H9 (cell line): ENCODE results near the gene NXPH1. TPM values are rescaled to one million over a fixed set of nuclear protein-coding genes. Genes with fewer than 3 reads are reported as not detected.

Source experiments
- DNase-seq: peaks from one replicate; pipeline ENCODE4 v3.0.0-alpha.2; 2017
- H2AFZ ChIP-seq: one replicate; pipeline ENCODE4 v1.6.1; 2013; ENCODE audit warnings: mild to moderate bottlenecking, low read length, control low read depth, moderate library complexity
- H2AK5ac ChIP-seq: 2 replicates; pipeline ENCODE4 v1.6.1; 2013; ENCODE audit warnings: low read length, control low read depth, mixed read lengths; ENCODE audit not compliant: insufficient read length
- H2BK120ac ChIP-seq: one replicate; pipeline ENCODE4 v1.6.1; 2013; ENCODE audit warnings: low read depth, mild to moderate bottlenecking, low read length, control low read depth, inconsistent platforms; ENCODE audit not compliant: poor library complexity, severe bottlenecking
- H2BK12ac ChIP-seq: 2 replicates; pipeline ENCODE4 v1.6.1; 2013; ENCODE audit warnings: low read length, control low read depth, mixed read lengths, low read depth; ENCODE audit not compliant: insufficient read length
- H2BK15ac ChIP-seq: 2 replicates; pipeline ENCODE4 v1.6.1; 2013; ENCODE audit warnings: low read depth, low read length, control low read depth
- H2BK20ac ChIP-seq: one replicate; pipeline ENCODE4 v1.6.1; 2013; ENCODE audit warnings: low read depth, mild to moderate bottlenecking, low read length, control low read depth, inconsistent platforms; ENCODE audit not compliant: poor library complexity, severe bottlenecking
- H2BK5ac ChIP-seq: 2 replicates; pipeline ENCODE4 v1.6.1; 2013; ENCODE audit warnings: low read length, control low read depth, mixed read lengths; ENCODE audit not compliant: insufficient read length
- H3K14ac ChIP-seq: 2 replicates; pipeline ENCODE4 v1.6.1; 2013; ENCODE audit warnings: low read length, control low read depth; ENCODE audit not compliant: insufficient read depth
- H3K18ac ChIP-seq: 2 replicates; pipeline ENCODE4 v1.6.1; 2013; ENCODE audit warnings: low read depth, mild to moderate bottlenecking, mixed read lengths, low read length, control low read depth; ENCODE audit not compliant: insufficient read length
- H3K23ac ChIP-seq: 2 replicates; pipeline ENCODE4 v1.6.1; 2013; ENCODE audit warnings: low read length, control low read depth, mixed read lengths, low read depth; ENCODE audit not compliant: insufficient read length
- H3K23me2 ChIP-seq: 2 replicates; pipeline ENCODE4 v1.6.1; 2013; ENCODE audit warnings: low read depth, mild to moderate bottlenecking, mixed read lengths, low read length, control low read depth; ENCODE audit not compliant: insufficient read length, poor library complexity, severe bottlenecking
- H3K27ac ChIP-seq: 2 replicates; pipeline ENCODE4 v1.5.1; 2013; ENCODE audit warnings: low read length, control low read depth, mixed read lengths, low read depth; ENCODE audit not compliant: insufficient read length
- H3K27me3 ChIP-seq: 2 replicates; pipeline ENCODE4 v1.6.1; 2013; ENCODE audit warnings: low read length, control low read depth, inconsistent platforms; ENCODE audit not compliant: insufficient read depth
- H3K4ac ChIP-seq: 2 replicates; pipeline ENCODE4 v1.6.1; 2013; ENCODE audit warnings: low read depth, mild to moderate bottlenecking, control low read depth, inconsistent platforms, low read length, moderate library complexity
- H3K4me1 ChIP-seq: 2 replicates; pipeline ENCODE4 v1.6.1; 2013; ENCODE audit warnings: low read length, control low read depth, inconsistent platforms; ENCODE audit not compliant: insufficient read depth
- H3K4me2 ChIP-seq: 2 replicates; pipeline ENCODE4 v1.6.1; 2013; ENCODE audit warnings: low read length, control low read depth, mixed read lengths; ENCODE audit not compliant: insufficient read length, insufficient read depth
- H3K56ac ChIP-seq: 2 replicates; pipeline ENCODE4 v1.6.1; 2013; ENCODE audit warnings: low read depth, mild to moderate bottlenecking, mixed read lengths, low read length, control low read depth; ENCODE audit not compliant: insufficient read length
- H3K79me1 ChIP-seq: 2 replicates; pipeline ENCODE4 v1.6.1; 2013; ENCODE audit warnings: low read depth, mild to moderate bottlenecking, moderate library complexity, low read length, control low read depth, inconsistent platforms; ENCODE audit not compliant: insufficient read depth, poor library complexity, severe bottlenecking
- H3K79me2 ChIP-seq: 2 replicates; pipeline ENCODE4 v1.6.1; 2013; ENCODE audit warnings: low read length, control low read depth, inconsistent platforms; ENCODE audit not compliant: insufficient read depth
- H3K9ac ChIP-seq: 2 replicates; pipeline ENCODE4 v1.6.1; 2013; ENCODE audit warnings: low read length, control low read depth, mixed read lengths; ENCODE audit not compliant: insufficient read length; ENCODE audit errors: extremely low read depth
- H3K9me3 ChIP-seq: one replicate; pipeline ENCODE4 v1.6.1; 2013; ENCODE audit warnings: low read depth, low read length, inconsistent platforms; ENCODE audit not compliant: control insufficient read depth
- H3T11ph ChIP-seq: one replicate; pipeline ENCODE4 v1.6.1; 2013; ENCODE audit warnings: mild to moderate bottlenecking, low read length, control low read depth, inconsistent platforms
- H4K20me1 ChIP-seq: one replicate; pipeline ENCODE4 v1.6.1; 2013; ENCODE audit not compliant: control insufficient read depth, insufficient read length, insufficient read depth
- H4K5ac ChIP-seq: 2 replicates; pipeline ENCODE4 v1.6.1; 2013; ENCODE audit warnings: low read depth, mild to moderate bottlenecking, mixed read lengths, low read length, control low read depth; ENCODE audit not compliant: insufficient read length
- H4K8ac ChIP-seq: replicated peaks from 2 replicates; pipeline ENCODE4 v1.6.1; 2013; ENCODE audit warnings: low read length, control low read depth, mixed read lengths, low read depth; ENCODE audit not compliant: insufficient read length
- H4K91ac ChIP-seq: 2 replicates; pipeline ENCODE4 v1.6.1; 2013; ENCODE audit warnings: low read depth, mild to moderate bottlenecking, moderate library complexity, mixed read lengths, low read length, control low read depth; ENCODE audit not compliant: insufficient read length
- H3K27ac Mint-ChIP-seq, 3 experiments: 2 replicates in 2 of 3; 3 replicates in 1 of 3; pipeline ENCODE4 v1.8.0; 2020 to 2021; ENCODE audit warnings: mixed read lengths in 3 of 3, mild to moderate bottlenecking in 1 of 3, moderate library complexity in 1 of 3
- H3K27me3 Mint-ChIP-seq: 2 replicates; pipeline ENCODE4 v1.8.0; 2021; ENCODE audit warnings: low read depth, mild to moderate bottlenecking, moderate library complexity, mixed read lengths
- H3K36me3 Mint-ChIP-seq, 3 experiments: 2 replicates in 2 of 3; 3 replicates in 1 of 3; pipeline ENCODE4 v1.8.0; 2020 to 2021; ENCODE audit warnings: low read depth in 3 of 3, mixed read lengths in 3 of 3; ENCODE audit not compliant: insufficient read depth in 1 of 3
- H3K4me1 Mint-ChIP-seq, 2 experiments: 2 replicates each; pipeline ENCODE4 v1.8.0; 2020; ENCODE audit warnings: mixed read lengths in 2 of 2
- H3K4me3 Mint-ChIP-seq, 2 experiments: 2 replicates in 1 of 2; 3 replicates in 1 of 2; pipeline ENCODE4 v1.8.0; 2020 to 2021; ENCODE audit warnings: mild to moderate bottlenecking in 2 of 2, mixed read lengths in 2 of 2, moderate library complexity in 1 of 2
- H3K9me3 Mint-ChIP-seq, 2 experiments: 2 replicates in 1 of 2; 3 replicates in 1 of 2; pipeline ENCODE4 v1.8.0; 2020; ENCODE audit warnings: mild to moderate bottlenecking in 2 of 2, mixed read lengths in 2 of 2, moderate library complexity in 1 of 2
- CTCF ChIP-seq: fragments of 200-600 bp; sonication (generic); conservative IDR thresholded peaks from 3 replicates; pipeline ENCODE4 v1.8.0; 2021; ENCODE audit warnings: antibody characterized with exemption, mild to moderate bottlenecking
- WGBS: extraction: QIAGEN DNeasy Blood & Tissue Kit; methylation state at CpG from one replicate; pipeline ENCODE4 v1.1.7; 2013; ENCODE audit warnings: missing lambda C conversion rate, low lambda C conversion rate, mixed read lengths; ENCODE audit not compliant: insufficient read length; ENCODE audit errors: extremely low coverage; 5-methylcytosine and 5-hydroxymethylcytosine counted together
- total RNA-seq: library from RNA; stranded (reverse); gene quantifications from 2 replicates; pipeline ENCODE4 v1.2.1, GENCODE V29; 2021

NXPH1 gene
- total RNA-seq, 1 experiment from 2014 or later, result 0.15 TPM

- no peak overlapping the region for H4K8ac ChIP-seq
- DNase-seq, result no peak
- no peak overlapping the region for H3K4ac ChIP-seq
- no peak overlapping the region for H3K4me2 ChIP-seq
- H3K14ac ChIP-seq, result no peak overlapping the region
- no peak for TF ChIP-seq CTCF
- H2AFZ ChIP-seq, result no peak overlapping the region
- Mint-ChIP-seq H3K4me3 (no peak overlapping the region), H3K27ac (no peak overlapping the region; a peak in 1 of 7 replicates), H3K4me1 (peaks cover 4 to 11% of the 10 kb centered on the region in 2 experiments; a peak in 3 of 4 replicates), H3K36me3 (peaks cover 0 to 8% (median 1%) of the 10 kb centered on the region in 3 experiments; a peak in 3 of 7 replicates), H3K9me3 (peaks cover 0 to 5% of the 10 kb centered on the region in 2 experiments; a peak in 1 of 5 replicates), H3K27me3 (no peaks in the 10 kb centered on the region)
- no peaks in the 10 kb centered on the region for H4K20me1 ChIP-seq
- no peak overlapping the region for H2BK5ac ChIP-seq
- H4K5ac ChIP-seq, result no peak overlapping the region
- H3K9me3 ChIP-seq, result no peaks in the 10 kb centered on the region
- H3T11ph ChIP-seq, result no peak overlapping the region
- no peak overlapping the region for H3K9ac ChIP-seq
- no peak overlapping the region for H2AK5ac ChIP-seq
- no peak overlapping the region for H4K91ac ChIP-seq
- no peaks in the 10 kb centered on the region for H3K23me2 ChIP-seq
- no peak overlapping the region for H3K18ac ChIP-seq
- H3K23ac ChIP-seq, result no peak overlapping the region
- no peaks in the 10 kb centered on the region for H3K79me2 ChIP-seq
- H2BK15ac ChIP-seq, result no peak overlapping the region
- no peak overlapping the region for H3K27ac ChIP-seq
- no peak overlapping the region for H2BK120ac ChIP-seq
- no peaks in the 10 kb centered on the region for H3K27me3 ChIP-seq
- H3K4me1 ChIP-seq, result no peaks in the 10 kb centered on the region
- no peak overlapping the region for H2BK20ac ChIP-seq
- no CpG with 5 or more reads among the region's 1 CpG for WGBS
- no peaks in the 10 kb centered on the region for H3K79me1 ChIP-seq
- H2BK12ac ChIP-seq, result no peak overlapping the region
- no peak overlapping the region for H3K56ac ChIP-seq
These were observed 179.2 kb downstream of the NXPH1 start for GRCh38 chr7:8612584-8612983.
